Measurements from ENCODE around the gene SLC38A1. TPM values are rescaled to one million over a fixed set of nuclear protein-coding genes. Genes with fewer than 3 reads are reported as not detected.

Gene SLC38A1
- total and polyA plus RNA-seq, 2 donors from 2014 or later, result 13.3 to 124 TPM

DNA sequence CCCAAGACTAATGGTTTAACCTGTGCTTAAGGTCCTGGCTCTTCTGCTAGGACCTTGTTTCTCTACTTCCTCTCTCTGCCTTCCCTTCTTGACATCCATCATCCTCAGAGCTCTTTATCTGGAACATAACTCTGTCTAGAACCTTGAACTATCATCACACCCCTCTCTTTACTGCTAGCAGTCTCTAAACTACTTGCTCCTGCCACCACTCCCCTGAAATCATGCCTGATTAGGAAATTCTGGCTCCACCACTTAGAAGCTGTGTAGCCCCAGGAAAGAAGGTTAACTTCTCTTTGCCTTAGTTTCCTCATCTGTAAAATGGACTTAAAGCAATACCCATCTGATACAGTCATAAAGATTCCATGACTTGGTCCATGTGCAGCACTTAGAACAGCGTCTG, 9.1 kb downstream of the SLC38A1 start:
- Histone ChIP-seq H3K27ac (ENCODE audit: low read depth in 2 of 2, low read length in 2 of 2) (no peak overlapping the region), H3K27me3 (ENCODE audit: control insufficient read depth, insufficient read depth, low read length) (no peaks in the 10 kb centered on the region), H3K9me3 (ENCODE audit: control insufficient read depth in 2 of 3, insufficient read depth in 1 of 3, low read length in 3 of 3) (no peaks in the 10 kb centered on the region), H3K4me3 (ENCODE audit: low read length in 3 of 3) (no peak overlapping the region), H3K36me3 (ENCODE audit: control insufficient read depth in 2 of 3, insufficient read depth in 3 of 3, low read length in 3 of 3) (no peaks in the 10 kb centered on the region), H3K9ac (ENCODE audit: low read length in 3 of 3) (no peak overlapping the region), H3K4me1 (ENCODE audit: control insufficient read depth in 2 of 3, insufficient read depth in 2 of 3, low read depth in 1 of 3, low read length in 3 of 3) (peaks cover 0 to 12% (median 0%) of the 10 kb centered on the region in 3 donors)
- TF ChIP-seq, protein P1, sequence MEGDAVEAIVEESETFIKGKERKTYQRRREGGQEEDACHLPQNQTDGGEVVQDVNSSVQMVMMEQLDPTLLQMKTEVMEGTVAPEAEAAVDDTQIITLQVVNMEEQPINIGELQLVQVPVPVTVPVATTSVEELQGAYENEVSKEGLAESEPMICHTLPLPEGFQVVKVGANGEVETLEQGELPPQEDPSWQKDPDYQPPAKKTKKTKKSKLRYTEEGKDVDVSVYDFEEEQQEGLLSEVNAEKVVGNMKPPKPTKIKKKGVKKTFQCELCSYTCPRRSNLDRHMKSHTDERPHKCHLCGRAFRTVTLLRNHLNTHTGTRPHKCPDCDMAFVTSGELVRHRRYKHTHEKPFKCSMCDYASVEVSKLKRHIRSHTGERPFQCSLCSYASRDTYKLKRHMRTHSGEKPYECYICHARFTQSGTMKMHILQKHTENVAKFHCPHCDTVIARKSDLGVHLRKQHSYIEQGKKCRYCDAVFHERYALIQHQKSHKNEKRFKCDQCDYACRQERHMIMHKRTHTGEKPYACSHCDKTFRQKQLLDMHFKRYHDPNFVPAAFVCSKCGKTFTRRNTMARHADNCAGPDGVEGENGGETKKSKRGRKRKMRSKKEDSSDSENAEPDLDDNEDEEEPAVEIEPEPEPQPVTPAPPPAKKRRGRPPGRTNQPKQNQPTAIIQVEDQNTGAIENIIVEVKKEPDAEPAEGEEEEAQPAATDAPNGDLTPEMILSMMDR (IDR thresholded peaks at IDR 0.05; ENCODE audit: borderline replicate concordance, extremely low read depth, insufficient read depth), result no peak
- FAIRE-seq (no peak), DNase-seq (no peak)
- intact Hi-C loops (cut with DNase I), result no loop called here

DNA sequence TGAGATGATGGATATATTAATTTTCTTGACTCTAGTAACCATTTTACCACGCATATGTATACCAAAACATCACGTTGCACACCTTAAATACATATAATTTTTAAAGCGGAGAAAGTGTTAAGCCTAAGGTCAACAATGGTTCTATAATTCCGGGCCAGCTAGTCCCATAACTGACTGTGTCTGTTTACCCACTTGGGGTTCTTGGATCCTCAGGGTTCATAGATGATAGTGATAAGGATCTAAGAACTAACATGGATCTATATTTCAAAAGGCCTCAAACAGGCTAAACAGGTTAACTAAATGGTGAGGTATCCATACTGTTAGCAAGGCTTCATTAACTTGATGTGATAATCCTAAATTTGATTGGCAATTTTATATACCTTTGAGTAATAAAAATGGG, 9.8 kb downstream of the SLC38A1 start:
- Histone ChIP-seq H3K27me3 (ENCODE audit: control insufficient read depth, insufficient read depth, low read length) (no peaks in the 10 kb centered on the region), H3K9ac (ENCODE audit: low read length in 3 of 3) (no peak overlapping the region), H3K9me3 (ENCODE audit: control insufficient read depth in 2 of 3, insufficient read depth in 1 of 3, low read length in 3 of 3) (no peaks in the 10 kb centered on the region), H3K4me1 (ENCODE audit: control insufficient read depth in 2 of 3, insufficient read depth in 2 of 3, low read depth in 1 of 3, low read length in 3 of 3) (peaks cover 0 to 12% (median 0%) of the 10 kb centered on the region in 3 donors), H3K27ac (ENCODE audit: low read depth in 2 of 2, low read length in 2 of 2) (no peak overlapping the region), H3K36me3 (ENCODE audit: control insufficient read depth in 2 of 3, insufficient read depth in 3 of 3, low read length in 3 of 3) (no peaks in the 10 kb centered on the region), H3K4me3 (ENCODE audit: low read length in 3 of 3) (no peak overlapping the region)
- TF ChIP-seq, protein P1 (IDR thresholded peaks at IDR 0.05; ENCODE audit: borderline replicate concordance, extremely low read depth, insufficient read depth), result no peak
- DNase-seq (no peak), FAIRE-seq (no peak)
- intact Hi-C loops (cut with DNase I), result no loop called here

DNA sequence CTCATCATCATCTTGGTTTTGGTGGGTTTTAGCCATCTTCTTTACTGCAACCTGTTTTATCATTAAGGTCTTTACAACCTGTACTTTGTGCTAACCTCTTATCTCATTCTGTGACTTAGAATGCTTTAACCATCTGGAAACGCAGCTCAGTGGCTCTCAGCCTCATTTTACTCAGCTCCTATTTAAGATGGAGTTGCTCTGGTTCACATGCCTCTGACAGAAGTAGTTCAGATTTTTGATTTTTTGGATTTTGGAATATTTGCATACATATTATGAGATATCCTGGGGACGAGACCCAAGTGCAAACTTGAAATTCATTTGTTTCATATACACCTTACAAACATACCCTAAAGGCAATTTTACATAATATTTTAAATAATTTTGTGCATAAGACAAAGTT, 10.7 kb downstream of the SLC38A1 start:
- no peak overlapping the region for H3K27ac ChIP-seq (ENCODE audit: low read depth in 2 of 2, low read length in 2 of 2)
- no peaks in the 10 kb centered on the region for H3K27me3 ChIP-seq (ENCODE audit: control insufficient read depth, insufficient read depth, low read length)
- no peak overlapping the region for H3K4me3 ChIP-seq (ENCODE audit: low read length in 3 of 3)
- TF ChIP-seq, protein P1 (IDR thresholded peaks at IDR 0.05; ENCODE audit: borderline replicate concordance, extremely low read depth, insufficient read depth), result no peak
- no peak overlapping the region for H3K9ac ChIP-seq (ENCODE audit: low read length in 3 of 3)
- peaks cover 0 to 12% (median 0%) of the 10 kb centered on the region in 3 donors for H3K4me1 ChIP-seq (ENCODE audit: control insufficient read depth in 2 of 3, insufficient read depth in 2 of 3, low read depth in 1 of 3, low read length in 3 of 3)
- intact Hi-C loops (cut with DNase I), result no loop called here
- FAIRE-seq, result no peak
- H3K36me3 ChIP-seq (ENCODE audit: control insufficient read depth in 2 of 3, insufficient read depth in 3 of 3, low read length in 3 of 3), result no peaks in the 10 kb centered on the region
- DNase-seq, result no peak
- no peaks in the 10 kb centered on the region for H3K9me3 ChIP-seq (ENCODE audit: control insufficient read depth in 2 of 3, insufficient read depth in 1 of 3, low read length in 3 of 3)

DNA sequence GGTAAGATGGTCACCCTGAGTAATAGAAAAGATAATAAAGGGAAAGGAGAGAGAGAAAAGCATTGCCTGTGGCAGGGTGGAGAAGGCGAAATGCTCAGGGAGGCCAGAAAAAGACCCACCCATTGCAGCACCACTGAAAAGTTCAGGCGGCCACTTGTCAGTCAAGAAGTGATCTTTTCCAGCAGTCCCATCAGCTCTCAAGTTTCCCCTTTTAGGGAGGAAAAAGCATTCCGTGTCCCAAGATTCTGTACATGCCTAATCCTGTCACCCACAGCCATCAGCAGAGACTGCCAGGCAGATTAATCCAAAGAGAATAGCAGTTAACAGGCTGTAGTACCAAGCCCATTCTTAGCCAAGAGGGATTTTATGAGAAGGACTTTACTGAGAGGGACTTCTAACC, 11.9 kb downstream of the SLC38A1 start:
- Histone ChIP-seq H3K27ac (ENCODE audit: low read depth in 2 of 2, low read length in 2 of 2) (no peak overlapping the region), H3K4me3 (ENCODE audit: low read length in 3 of 3) (no peak overlapping the region), H3K27me3 (ENCODE audit: control insufficient read depth, insufficient read depth, low read length) (no peaks in the 10 kb centered on the region), H3K9ac (ENCODE audit: low read length in 3 of 3) (no peak overlapping the region), H3K4me1 (ENCODE audit: control insufficient read depth in 2 of 3, insufficient read depth in 2 of 3, low read depth in 1 of 3, low read length in 3 of 3) (peaks cover 0 to 12% (median 0%) of the 10 kb centered on the region in 3 donors), H3K9me3 (ENCODE audit: control insufficient read depth in 2 of 3, insufficient read depth in 1 of 3, low read length in 3 of 3) (no peaks in the 10 kb centered on the region), H3K36me3 (ENCODE audit: control insufficient read depth in 2 of 3, insufficient read depth in 3 of 3, low read length in 3 of 3) (no peaks in the 10 kb centered on the region)
- intact Hi-C loops (cut with DNase I), result no loop called here
- TF ChIP-seq, protein P1 (IDR thresholded peaks at IDR 0.05; ENCODE audit: borderline replicate concordance, extremely low read depth, insufficient read depth), result no peak
- FAIRE-seq (no peak), DNase-seq (no peak)
